ACC112 (cell line): ENCODE results near the gene A1BG.
"Not testable (repeated sequence)": the region's sequence is repeated elsewhere in the genome, so short reads cannot be mapped to it uniquely, and the experiment has no call there.

Experiments used
- H2AFZ ChIP-seq: fragments of 200-600 bp; sonication (generic); one replicate; pipeline ENCODE4 v1.6.0; 2017; ENCODE audit warnings: antibody characterized with exemption, low read length; ENCODE audit not compliant: unreplicated experiment
- H3K27ac ChIP-seq: fragments of 200-600 bp; sonication (generic); 2 replicates; pipeline ENCODE4 v1.5.1; 2014; ENCODE audit warnings: low read depth, mild to moderate bottlenecking, antibody characterized with exemption, low read length, moderate library complexity
- H3K27me3 ChIP-seq: fragments of 200-600 bp; sonication (generic); 2 replicates; pipeline ENCODE4 v1.6.1; 2014; ENCODE audit warnings: mild to moderate bottlenecking, antibody characterized with exemption, low read length, moderate library complexity, mixed read lengths; ENCODE audit not compliant: insufficient read depth
- H3K36me3 ChIP-seq: fragments of 200-600 bp; sonication (generic); 2 replicates; pipeline ENCODE4 v1.6.1; 2016; ENCODE audit warnings: mild to moderate bottlenecking, antibody characterized with exemption, low read length, moderate library complexity, mixed read lengths; ENCODE audit not compliant: insufficient read depth
- H3K4me1 ChIP-seq: fragments of 200-600 bp; sonication (generic); one replicate; pipeline ENCODE4 v1.6.1; 2016; ENCODE audit warnings: low read length, mixed read lengths; ENCODE audit not compliant: insufficient read depth, unreplicated experiment, control insufficient read depth
- H3K4me3 ChIP-seq: fragments of 200-600 bp; sonication (generic); 2 replicates; pipeline ENCODE4 v1.5.1; 2014; ENCODE audit warnings: mild to moderate bottlenecking, low read depth, low read length
- H3K79me2 ChIP-seq: fragments of 200-600 bp; sonication (generic); one replicate; pipeline ENCODE4 v1.6.0; 2016; ENCODE audit warnings: low read length; ENCODE audit not compliant: control insufficient read depth, unreplicated experiment, insufficient read depth

A1BG gene

DNA sequence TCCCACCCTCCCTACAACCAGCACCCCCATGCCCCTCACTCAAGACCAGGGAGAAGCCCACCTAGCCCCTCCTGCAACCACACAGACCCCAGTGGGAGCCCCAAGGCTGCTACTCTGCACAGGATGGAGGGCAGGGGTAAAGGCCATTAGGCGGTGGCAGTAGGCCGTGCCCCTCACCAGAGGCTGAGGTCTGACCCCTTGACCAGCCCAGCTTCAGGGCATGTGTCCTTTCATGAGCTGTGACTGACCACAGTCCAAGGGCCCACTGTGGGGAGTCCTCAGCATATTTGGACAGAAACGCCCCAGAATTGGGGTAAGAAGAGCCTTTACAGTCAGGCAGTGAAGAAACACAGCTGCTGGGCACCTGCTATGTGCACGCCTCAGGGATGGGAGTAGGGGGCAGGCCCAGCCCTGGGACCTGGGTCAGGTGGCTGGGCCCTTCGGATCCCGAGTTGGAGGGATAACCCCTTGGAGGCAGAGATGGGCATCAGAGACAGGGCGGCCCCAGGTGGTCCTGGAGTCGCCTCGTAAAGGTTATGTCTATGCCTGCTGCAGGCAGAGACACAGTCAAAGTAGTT is 32.1 kb upstream of the A1BG start:
- Histone ChIP-seq H3K36me3 (no peaks in the 10 kb centered on the region; the same call in 1 of the 2 replicates), H3K4me3 (peak overlapping the region; percentile 98), H2AFZ (no peak overlapping the region), H3K27me3 (no peaks in the 10 kb centered on the region), H3K4me1 (peaks cover 12% of the 10 kb centered on the region), H3K27ac (no peak overlapping the region), H3K79me2 (peaks cover 30% of the 10 kb centered on the region)

DNA sequence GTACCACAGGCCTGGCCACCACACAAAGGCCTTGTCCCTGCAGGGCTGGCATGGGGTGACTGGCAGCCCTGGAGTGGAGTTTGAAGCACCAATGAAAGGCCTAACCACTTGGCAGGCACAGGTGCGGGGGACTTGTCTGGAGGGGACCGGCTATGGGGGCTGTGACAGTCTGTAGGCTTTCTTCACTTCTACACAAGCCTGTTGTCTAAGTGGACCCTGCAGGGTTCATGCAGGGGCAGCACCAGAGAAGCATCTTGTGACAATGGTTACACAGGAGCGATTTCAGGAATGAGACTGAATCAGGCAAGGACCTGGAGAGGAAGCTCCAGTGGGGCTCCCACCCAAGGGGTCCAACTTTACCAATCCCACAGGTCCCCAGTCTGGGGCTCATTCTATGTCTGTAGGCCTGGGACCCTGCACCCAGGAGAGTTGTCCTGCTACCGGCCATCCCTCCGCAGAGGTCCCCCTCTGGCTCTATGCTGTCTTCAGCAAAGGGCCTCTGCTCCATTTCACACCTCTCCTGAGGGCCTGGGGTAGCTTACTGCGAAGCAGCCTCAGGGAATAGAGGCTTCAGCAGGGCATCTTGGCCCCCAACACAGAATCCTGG is 29.8 kb upstream of the A1BG start:
- Histone ChIP-seq H3K36me3 (no peaks in the 10 kb centered on the region), H3K79me2 (peaks cover 16% of the 10 kb centered on the region), H3K27ac (no peak overlapping the region), H3K27me3 (no peaks in the 10 kb centered on the region), H3K4me3 (no peak overlapping the region), H2AFZ (no peak overlapping the region), H3K4me1 (peaks cover 17% of the 10 kb centered on the region)

DNA sequence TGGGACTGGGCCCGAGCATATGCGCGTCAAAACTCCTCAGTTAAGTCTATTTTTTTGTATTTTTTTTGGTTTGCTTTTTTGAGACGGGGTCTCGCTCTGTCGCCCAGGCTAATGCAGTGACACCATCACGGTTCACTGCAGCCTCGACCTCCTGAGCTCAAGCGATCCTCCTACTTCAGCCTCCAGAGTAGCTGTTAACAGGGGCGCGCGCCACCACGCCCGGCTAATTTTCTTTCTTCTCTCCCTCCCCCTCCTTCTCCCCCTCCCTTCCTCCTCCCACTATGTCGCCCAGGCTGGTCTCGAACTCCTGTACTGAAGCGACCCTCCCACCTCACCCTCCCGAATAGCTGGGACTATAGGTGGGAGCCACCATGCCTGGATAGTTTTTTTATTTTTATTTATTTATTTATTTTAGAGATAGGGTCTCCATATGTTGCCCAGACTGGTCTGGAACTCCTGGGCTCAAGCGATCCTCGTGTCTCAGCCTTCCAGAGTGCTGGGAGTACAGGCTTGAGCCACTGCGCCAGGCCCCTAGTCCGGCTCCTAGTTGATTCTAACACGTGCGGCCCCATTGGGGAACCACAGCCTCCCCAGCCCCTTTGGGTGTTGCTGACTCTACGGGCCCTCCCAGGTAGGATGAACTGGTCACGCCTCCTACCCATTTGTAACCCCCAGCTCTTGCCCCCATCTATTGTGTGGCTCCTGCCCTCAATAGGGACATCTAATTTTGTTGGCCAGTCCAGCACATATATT is 28.3 kb upstream of the A1BG start:
- Histone ChIP-seq H2AFZ (no peak overlapping the region), H3K4me1 (peaks cover 17% of the 10 kb centered on the region), H3K79me2 (peaks cover 5% of the 10 kb centered on the region), H3K4me3 (peak overlapping the region; percentile 97), H3K27ac (peak overlapping the region; percentile 77), H3K27me3 (no peaks in the 10 kb centered on the region), H3K36me3 (no peaks in the 10 kb centered on the region)

DNA sequence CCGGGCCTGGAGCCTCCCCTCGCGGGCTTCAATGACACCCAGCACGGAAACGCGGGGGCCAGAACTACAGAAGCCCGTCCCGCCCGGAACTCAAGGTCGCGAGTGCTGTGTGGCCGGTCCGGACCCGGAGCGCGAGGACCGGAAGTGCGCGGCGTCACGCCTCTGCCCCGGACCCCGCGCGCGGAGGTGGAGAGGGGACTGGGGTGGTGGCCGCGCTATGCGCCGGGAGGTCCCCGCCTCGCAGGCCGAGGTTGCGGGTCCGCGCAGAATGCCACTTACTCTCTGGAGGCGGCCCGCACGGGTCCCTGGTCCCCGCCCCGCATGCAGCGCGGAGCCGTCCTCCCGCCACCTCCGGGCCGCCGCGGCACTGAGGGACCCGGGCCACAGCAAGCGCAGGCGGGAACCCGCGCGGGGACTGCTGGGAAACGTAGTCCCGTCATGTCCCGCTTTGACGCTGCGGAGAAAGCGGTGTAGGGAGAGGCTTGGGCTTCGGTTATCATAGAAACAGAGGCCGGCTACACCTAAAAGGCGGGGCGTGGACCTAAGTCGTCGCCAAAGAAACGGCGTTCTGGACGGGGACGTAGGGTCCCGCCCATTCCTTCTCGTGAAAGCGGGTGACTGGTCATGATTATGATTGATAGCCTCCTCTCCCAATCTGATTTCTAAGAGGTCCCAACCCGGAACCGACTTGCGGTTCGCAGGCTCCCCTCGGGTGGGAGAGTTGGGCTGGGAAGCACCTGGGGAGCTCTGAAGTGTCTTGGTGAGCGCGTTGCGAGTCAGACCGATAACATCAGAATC is 27.6 kb upstream of the A1BG start, which contains the start of gene ZNF837:
TSS of gene ZNF837 (minus strand) at position 369 of the 798 bp plus-strand sequence. CDS start 11,698 bp downstream, outside the sequence.
- Histone ChIP-seq H3K27me3 (no peaks in the 10 kb centered on the region), H2AFZ (peak within 1 kb of the TSS; percentile 55), H3K4me3 (peak within 1 kb of the TSS; percentile 97), H3K4me1 (peaks cover 18% of the 10 kb centered on the region), H3K79me2 (peaks cover 3% of the 10 kb centered on the region), H3K27ac (peak within 1 kb of the TSS; percentile 77), H3K36me3 (no peaks in the 10 kb centered on the region)

DNA sequence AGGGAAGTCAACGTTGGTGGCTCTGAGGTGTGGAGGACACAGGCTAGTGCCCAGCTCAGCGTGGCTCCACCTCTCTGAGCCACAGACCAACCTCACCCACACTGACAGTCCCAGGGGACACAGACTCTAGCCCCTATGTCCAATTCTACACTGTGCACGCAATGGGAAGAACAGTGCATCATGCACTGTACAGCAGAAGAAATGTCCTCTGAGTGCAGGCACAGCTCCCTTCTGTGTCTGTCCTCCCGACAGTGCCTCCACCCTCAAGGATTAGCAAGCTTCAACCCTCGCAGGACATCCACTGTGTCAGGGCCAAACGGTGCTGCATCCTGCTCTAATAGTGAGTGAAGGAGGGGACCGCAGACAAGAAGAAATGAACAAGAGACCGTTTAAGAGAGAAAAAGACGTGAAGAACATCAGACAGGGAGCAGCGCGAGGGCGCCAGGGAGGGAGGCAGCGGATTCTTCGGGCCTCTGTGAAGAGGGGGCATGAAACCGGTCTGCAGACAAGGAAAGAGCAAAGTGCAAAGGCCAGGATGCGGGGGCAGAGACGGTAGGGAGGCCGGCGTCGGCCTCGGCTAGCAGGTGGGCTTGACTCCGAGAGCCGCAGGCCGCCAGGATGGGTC is 26.9 kb upstream of the A1BG start:
- Histone ChIP-seq H3K4me3 (peak overlapping the region; percentile 97), H3K27ac (peak overlapping the region; percentile 77), H3K4me1 (peaks cover 11% of the 10 kb centered on the region), H3K79me2 (no peaks in the 10 kb centered on the region), H3K36me3 (no peaks in the 10 kb centered on the region), H2AFZ (peak overlapping the region; percentile 55), H3K27me3 (no peaks in the 10 kb centered on the region)

DNA sequence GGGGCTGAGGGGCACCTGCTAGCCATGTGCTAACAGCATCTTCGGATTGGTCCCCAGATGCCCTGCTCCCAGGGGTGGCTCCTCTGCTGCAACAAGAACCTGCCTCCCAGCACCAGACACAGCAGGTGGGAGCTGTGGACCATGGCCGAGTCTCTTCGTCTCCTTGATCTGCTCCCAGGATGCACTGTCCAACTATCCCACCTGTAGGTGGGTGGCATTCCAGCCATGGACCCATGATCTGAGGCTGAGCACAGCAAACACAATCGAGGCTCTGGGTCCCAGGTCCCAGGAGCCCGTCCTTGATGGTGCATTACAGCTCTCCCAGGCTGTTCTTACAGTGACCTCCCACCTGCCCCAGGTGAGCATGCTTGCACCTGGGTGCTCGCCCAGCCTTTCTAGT is 26.0 kb upstream of the A1BG start:
- H3K4me1 ChIP-seq, result peaks cover 8% of the 10 kb centered on the region
- no peak overlapping the region for H2AFZ ChIP-seq
- no peaks in the 10 kb centered on the region for H3K27me3 ChIP-seq
- H3K36me3 ChIP-seq, result no peaks in the 10 kb centered on the region
- no peak overlapping the region for H3K27ac ChIP-seq
- no peaks in the 10 kb centered on the region for H3K79me2 ChIP-seq
- H3K4me3 ChIP-seq, result peak overlapping the region; percentile 97; the same call in 1 of the 2 replicates

DNA sequence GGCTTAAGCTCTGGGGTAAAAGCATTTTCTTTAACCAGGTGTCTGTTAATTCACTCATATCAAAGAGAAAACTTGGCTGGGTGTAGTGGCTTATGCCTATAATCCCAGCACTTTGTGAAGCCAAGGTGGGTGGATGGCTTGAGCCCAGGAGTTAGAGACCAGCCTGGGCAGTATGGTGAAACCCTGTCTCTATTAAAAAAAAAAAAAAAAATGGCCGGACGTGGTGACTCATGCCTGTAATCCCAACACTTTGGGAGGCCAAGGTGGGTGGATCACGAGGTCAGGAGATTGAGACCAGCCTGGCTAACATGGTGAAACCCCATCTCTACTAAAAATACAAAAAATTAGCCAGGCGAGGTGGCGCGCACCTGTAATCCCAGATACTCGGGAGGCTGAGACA is 23.4 kb upstream of the A1BG start:
- not testable (repeated sequence) for H3K79me2 ChIP-seq, H3K27ac ChIP-seq, H3K36me3 ChIP-seq, H3K27me3 ChIP-seq, H2AFZ ChIP-seq, H3K4me1 ChIP-seq, H3K4me3 ChIP-seq

DNA sequence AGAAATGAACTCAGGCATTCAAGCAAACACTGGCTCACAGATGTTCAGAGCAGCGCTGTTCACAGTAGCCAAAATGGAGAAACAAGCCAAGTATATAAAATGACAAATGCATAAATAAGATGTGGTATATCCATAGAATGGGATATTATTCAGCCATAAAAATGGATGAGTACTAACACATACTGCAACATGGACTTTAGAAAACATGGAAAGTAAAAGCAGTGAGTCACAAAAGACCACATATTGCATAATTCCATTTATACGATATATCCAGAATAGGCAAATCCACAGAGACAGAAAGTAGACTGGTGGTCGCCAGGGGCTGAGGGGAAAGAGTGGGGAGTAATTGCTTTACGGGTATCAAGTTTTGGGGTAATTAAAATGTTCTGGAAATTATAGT is 20.9 kb upstream of the A1BG start:
- H3K27ac ChIP-seq, result no peak overlapping the region
- no peaks in the 10 kb centered on the region for H3K27me3 ChIP-seq
- no peak overlapping the region for H3K4me3 ChIP-seq
- H3K79me2 ChIP-seq, result no peaks in the 10 kb centered on the region
- H2AFZ ChIP-seq, result no peak overlapping the region
- H3K4me1 ChIP-seq, result peaks cover 2% of the 10 kb centered on the region
- no peaks in the 10 kb centered on the region for H3K36me3 ChIP-seq

DNA sequence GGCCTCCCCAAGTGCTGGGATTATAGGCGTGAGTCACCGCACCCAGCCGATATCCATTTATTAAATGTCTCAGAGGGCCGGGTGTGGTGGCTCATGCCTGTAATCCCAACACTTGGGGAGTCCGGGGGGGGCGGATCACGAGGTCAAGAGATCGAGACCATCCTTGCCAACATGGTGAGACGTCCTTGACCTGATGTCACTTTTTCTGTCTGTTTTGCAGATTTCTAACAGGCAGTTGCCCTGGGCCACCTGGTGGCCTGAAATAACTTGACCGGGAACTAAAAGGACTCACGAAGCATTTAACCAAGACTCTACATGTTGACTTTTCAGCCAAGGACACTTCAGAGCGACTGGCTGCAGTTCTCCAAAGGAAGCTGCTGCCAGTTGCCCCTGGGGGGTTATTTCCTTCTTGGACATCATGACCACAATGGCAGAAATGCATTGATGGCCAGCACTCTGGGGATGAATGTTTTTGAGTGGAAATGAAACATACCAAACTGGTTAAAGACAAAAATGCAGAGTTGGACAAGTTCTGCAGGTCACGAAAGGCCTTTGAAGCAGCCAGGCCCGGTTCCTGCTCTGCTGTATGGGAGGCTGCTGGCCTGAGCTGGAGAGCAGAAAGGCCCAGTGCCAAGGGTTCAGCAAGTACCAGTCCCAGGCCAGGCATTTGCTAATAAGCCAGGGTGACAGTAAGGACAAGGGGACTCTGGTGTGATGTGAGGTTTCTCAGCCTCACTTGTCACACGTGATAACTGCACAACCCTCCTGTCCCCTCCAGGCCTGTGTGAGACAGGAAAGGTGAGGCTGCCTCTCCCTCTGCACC is 19.2 kb upstream of the A1BG start:
- H3K36me3 ChIP-seq, result no peaks in the 10 kb centered on the region
- no peaks in the 10 kb centered on the region for H3K27me3 ChIP-seq
- no peak overlapping the region for H3K27ac ChIP-seq
- no peak overlapping the region for H3K4me3 ChIP-seq
- no peaks in the 10 kb centered on the region for H3K79me2 ChIP-seq
- peaks cover 2% of the 10 kb centered on the region for H3K4me1 ChIP-seq
- H2AFZ ChIP-seq, result no peak overlapping the region
